GM21360 (cell line): ENCODE measurements around the gene E2F4.
A peak's percentile ranks its signal among the peaks of the same experiment; 100 is the strongest.

Experiments used
- ATAC-seq: cut with Tn5 transposase; IDR thresholded peaks from one replicate; pipeline ENCODE4 v1.9.1; 2021; ENCODE audit warnings: mild to moderate bottlenecking, moderate library complexity; ENCODE audit not compliant: unreplicated experiment

The E2F4 gene

GRCh38 chr16:67173323-67173722 lies 18.6 kb upstream of the E2F4 start:
- ATAC-seq = no peak

- ATAC-seq = peak; percentile 42
These were observed 17.9 kb upstream of the E2F4 start for GRCh38 chr16:67173808-67174705.

- no peak for ATAC-seq
These were observed 17.2 kb upstream of the E2F4 start for GRCh38 chr16:67174706-67175231.

- ATAC-seq = no peak
These were observed 15.3 kb upstream of the E2F4 start for GRCh38 chr16:67176662-67177061.

GRCh38 chr16:67177743-67178699 lies 13.9 kb upstream of the E2F4 start:
- no peak for ATAC-seq

GRCh38 chr16:67179421-67180080 lies 12.4 kb upstream of the E2F4 start:
- ATAC-seq = no peak

- ATAC-seq = no peak
These were observed 11.8 kb upstream of the E2F4 start for GRCh38 chr16:67180166-67180565.

- no peak for ATAC-seq
These were observed 10.6 kb upstream of the E2F4 start for GRCh38 chr16:67181346-67181745.

GRCh38 chr16:67182288-67182687 lies 9.7 kb upstream of the E2F4 start:
- no peak for ATAC-seq

GRCh38 chr16:67183284-67183626 lies 8.7 kb upstream of the E2F4 start:
- ATAC-seq = no peak

- peak; percentile 90 for ATAC-seq
These were observed 8.1 kb upstream of the E2F4 start, which contains the start of gene MATCAP1 for GRCh38 chr16:67183627-67184452. Gene MATCAP1, minus strand, starts transcription at chr16:67183963. Its CDS starts 3,353 bp downstream, at chr16:67180610.

- no peak for ATAC-seq
These were observed 7.4 kb upstream of the E2F4 start for GRCh38 chr16:67184453-67184994.

GRCh38 chr16:67184995-67185650 lies 6.8 kb upstream of the E2F4 start:
- no peak for ATAC-seq

GRCh38 chr16:67185651-67186134 lies 6.3 kb upstream of the E2F4 start:
- ATAC-seq = no peak

GRCh38 chr16:67186550-67186950 lies 5.4 kb upstream of the E2F4 start:
- no peak for ATAC-seq

GRCh38 chr16:67187175-67187890 lies 4.6 kb upstream of the E2F4 start:
- no peak for ATAC-seq

- no peak for ATAC-seq
These were observed 3.6 kb upstream of the E2F4 start for GRCh38 chr16:67188323-67188722.

- no peak for ATAC-seq
These were observed 3.2 kb upstream of the E2F4 start for GRCh38 chr16:67188798-67189197.
